ENCODE measurements around the gene ORMDL3.

ORMDL3 gene

DNA sequence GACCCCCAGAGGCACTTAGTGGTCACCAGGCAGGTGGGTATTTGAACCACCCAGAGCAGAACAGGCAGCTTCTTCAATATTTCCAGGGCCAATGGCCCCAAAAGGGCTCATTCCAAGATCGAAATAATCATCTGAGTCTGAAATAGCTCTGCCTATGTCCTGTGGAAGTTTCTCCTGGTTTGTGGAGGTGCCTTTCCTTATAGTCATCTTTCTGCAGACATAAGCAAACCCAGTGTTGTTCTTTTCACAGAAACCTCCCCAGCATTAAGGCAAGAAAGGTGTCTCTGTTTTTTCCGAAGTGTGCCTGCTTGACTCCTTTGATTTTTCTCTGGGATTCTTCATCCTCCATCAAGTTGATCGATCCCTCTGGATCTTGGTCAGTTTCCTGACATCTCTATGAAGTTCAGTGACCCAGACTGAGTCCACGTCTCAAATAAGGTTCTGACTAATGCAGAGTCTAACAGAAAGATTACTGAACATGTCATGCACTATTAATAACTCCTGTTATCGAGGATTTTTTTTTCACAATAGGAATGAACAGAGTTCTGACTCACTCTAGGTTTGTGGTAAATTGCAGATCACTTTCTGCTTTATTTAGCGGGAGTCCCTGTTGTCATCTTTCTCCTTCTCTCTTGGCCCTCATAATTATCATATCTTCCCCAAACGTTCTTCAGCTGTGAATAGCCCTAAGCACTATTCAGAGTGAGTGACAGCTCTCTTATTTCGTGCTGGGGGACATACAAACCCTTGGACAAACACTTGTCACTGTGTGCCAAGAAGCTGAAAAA lies 1.7 kb upstream of the ORMDL3 start:
- Histone ChIP-seq H3K9me3 (ENCODE audit: control insufficient read depth, low read depth, low read length) (no peaks in the 10 kb centered on the region), H3K27me3 (ENCODE audit: control insufficient read depth, insufficient read depth, low read length) (no peaks in the 10 kb centered on the region), H3K36me3 (ENCODE audit: control insufficient read depth, low read depth, low read length) (peaks cover under 1% of the 10 kb centered on the region), H3K9ac (ENCODE audit: low read length) (no peak overlapping the region), H3K4me3 (ENCODE audit: low read length) (no peak overlapping the region), H3K4me1 (ENCODE audit: control insufficient read depth, low read depth, low read length) (peaks cover 14% of the 10 kb centered on the region), H3K27ac (ENCODE audit: low read length) (no peak overlapping the region)

GRCh38 chr17:39927929-39928857 lies 792 bp upstream of the ORMDL3 start:
- H3K9ac ChIP-seq (ENCODE audit: low read length): peak overlapping the region; percentile 60
- no peaks in the 10 kb centered on the region for H3K27me3 ChIP-seq (ENCODE audit: control insufficient read depth, insufficient read depth, low read length)
- no peaks in the 10 kb centered on the region for H3K9me3 ChIP-seq (ENCODE audit: control insufficient read depth, low read depth, low read length)
- peaks cover 10% of the 10 kb centered on the region for H3K4me1 ChIP-seq (ENCODE audit: control insufficient read depth, low read depth, low read length)
- H3K27ac ChIP-seq (ENCODE audit: low read length): peak overlapping the region; percentile 61
- peak overlapping the region; percentile 93 for H3K4me3 ChIP-seq (ENCODE audit: low read length)
- peaks cover 7% of the 10 kb centered on the region for H3K36me3 ChIP-seq (ENCODE audit: control insufficient read depth, low read depth, low read length)

GRCh38 chr17:39926588-39927100 lies 757 bp downstream of the ORMDL3 start:
- no peaks in the 10 kb centered on the region for H3K27me3 ChIP-seq (ENCODE audit: control insufficient read depth, insufficient read depth, low read length)
- H3K9ac ChIP-seq (ENCODE audit: low read length): peak overlapping the region; percentile 80
- H3K36me3 ChIP-seq (ENCODE audit: control insufficient read depth, low read depth, low read length): peaks cover 22% of the 10 kb centered on the region
- H3K9me3 ChIP-seq (ENCODE audit: control insufficient read depth, low read depth, low read length): no peaks in the 10 kb centered on the region
- H3K4me3 ChIP-seq (ENCODE audit: low read length): peak overlapping the region; percentile 93
- H3K4me1 ChIP-seq (ENCODE audit: control insufficient read depth, low read depth, low read length): peaks cover 10% of the 10 kb centered on the region
- peak overlapping the region; percentile 16 for H3K27ac ChIP-seq (ENCODE audit: low read length)

GRCh38 chr17:39926135-39926587 lies 1.2 kb downstream of the ORMDL3 start:
- H3K27me3 ChIP-seq (ENCODE audit: control insufficient read depth, insufficient read depth, low read length): no peaks in the 10 kb centered on the region
- peak overlapping the region; percentile 80 for H3K9ac ChIP-seq (ENCODE audit: low read length)
- H3K27ac ChIP-seq (ENCODE audit: low read length): no peak overlapping the region
- peak overlapping the region; percentile 93 for H3K4me3 ChIP-seq (ENCODE audit: low read length)
- no peaks in the 10 kb centered on the region for H3K9me3 ChIP-seq (ENCODE audit: control insufficient read depth, low read depth, low read length)
- H3K4me1 ChIP-seq (ENCODE audit: control insufficient read depth, low read depth, low read length): peaks cover 10% of the 10 kb centered on the region
- peaks cover 22% of the 10 kb centered on the region for H3K36me3 ChIP-seq (ENCODE audit: control insufficient read depth, low read depth, low read length)

GRCh38 chr17:39925282-39926134 lies 1.9 kb downstream of the ORMDL3 start:
- Histone ChIP-seq H3K27me3 (ENCODE audit: control insufficient read depth, insufficient read depth, low read length) (no peaks in the 10 kb centered on the region), H3K4me1 (ENCODE audit: control insufficient read depth, low read depth, low read length) (peaks cover 10% of the 10 kb centered on the region), H3K4me3 (ENCODE audit: low read length) (no peak overlapping the region), H3K9me3 (ENCODE audit: control insufficient read depth, low read depth, low read length) (no peaks in the 10 kb centered on the region), H3K36me3 (ENCODE audit: control insufficient read depth, low read depth, low read length) (peaks cover 22% of the 10 kb centered on the region), H3K9ac (ENCODE audit: low read length) (no peak overlapping the region), H3K27ac (ENCODE audit: low read length) (no peak overlapping the region)

DNA sequence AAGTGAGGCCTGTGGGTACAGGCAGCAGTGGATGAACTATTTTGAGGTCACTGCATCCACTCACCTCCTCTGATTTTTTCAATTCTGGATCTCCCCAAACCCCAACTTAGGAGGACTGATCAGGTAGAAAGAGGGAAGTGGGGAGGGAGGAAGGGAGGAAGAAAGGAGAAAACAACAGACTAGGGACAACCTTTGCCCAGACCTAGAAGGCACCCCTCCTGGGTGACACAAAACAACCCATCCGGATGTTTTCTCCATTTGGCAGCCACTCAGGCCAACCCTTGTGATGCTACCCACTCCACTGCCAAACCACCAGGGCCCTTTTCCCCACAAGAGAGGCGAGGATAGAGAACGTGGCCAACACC lies 2.7 kb downstream of the ORMDL3 start:
- Histone ChIP-seq H3K27ac (ENCODE audit: low read length) (no peak overlapping the region), H3K9ac (ENCODE audit: low read length) (no peak overlapping the region), H3K9me3 (ENCODE audit: control insufficient read depth, low read depth, low read length) (no peaks in the 10 kb centered on the region), H3K27me3 (ENCODE audit: control insufficient read depth, insufficient read depth, low read length) (no peaks in the 10 kb centered on the region), H3K4me3 (ENCODE audit: low read length) (no peak overlapping the region), H3K4me1 (ENCODE audit: control insufficient read depth, low read depth, low read length) (peaks cover 10% of the 10 kb centered on the region), H3K36me3 (ENCODE audit: control insufficient read depth, low read depth, low read length) (peaks cover 22% of the 10 kb centered on the region)

DNA sequence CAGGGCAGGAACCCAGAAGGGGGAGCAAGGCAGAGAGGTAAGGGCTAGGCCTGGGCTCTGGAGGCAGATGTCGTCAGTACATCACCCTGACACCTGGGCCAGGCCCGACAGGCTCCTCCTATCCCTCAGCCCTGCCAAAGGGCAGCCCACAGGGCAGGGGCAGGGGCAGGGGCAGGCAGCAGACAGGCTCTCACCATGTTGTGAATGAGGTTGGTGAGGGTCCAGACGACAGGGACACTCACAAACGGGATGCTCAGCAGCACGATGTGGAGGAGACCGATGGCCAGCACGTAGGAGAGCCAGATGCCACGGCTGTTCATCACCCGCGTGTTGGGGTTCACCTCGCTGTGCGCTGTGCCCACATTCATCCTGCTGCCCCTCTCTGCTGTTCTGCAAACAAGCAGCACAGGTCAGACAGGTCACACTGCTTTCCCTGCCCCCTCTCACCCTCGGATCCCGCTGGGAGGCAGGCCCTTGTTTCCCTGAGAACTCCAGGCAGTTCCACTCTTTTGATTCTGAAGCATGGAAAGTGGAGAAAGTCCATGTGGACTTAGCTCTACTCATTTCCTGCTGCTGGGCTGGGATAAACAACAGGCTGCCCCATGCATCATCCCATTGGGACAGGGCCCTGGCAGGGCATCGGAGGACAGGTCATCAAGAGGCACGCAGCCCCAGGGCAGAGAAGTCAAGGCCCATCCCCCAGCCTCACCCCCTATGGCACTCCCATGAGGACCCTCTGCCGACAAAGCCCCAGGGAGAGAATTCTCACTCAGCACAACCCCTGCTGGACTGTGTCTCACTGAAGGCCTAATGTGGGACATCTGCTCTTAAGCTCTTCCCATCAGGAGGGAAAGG lies 3.3 kb downstream of the ORMDL3 start:
- Histone ChIP-seq H3K9ac (ENCODE audit: low read length) (no peak overlapping the region), H3K36me3 (ENCODE audit: control insufficient read depth, low read depth, low read length) (peaks cover 22% of the 10 kb centered on the region), H3K4me3 (ENCODE audit: low read length) (no peak overlapping the region), H3K27me3 (ENCODE audit: control insufficient read depth, insufficient read depth, low read length) (no peaks in the 10 kb centered on the region), H3K27ac (ENCODE audit: low read length) (no peak overlapping the region), H3K4me1 (ENCODE audit: control insufficient read depth, low read depth, low read length) (peaks cover 10% of the 10 kb centered on the region), H3K9me3 (ENCODE audit: control insufficient read depth, low read depth, low read length) (no peaks in the 10 kb centered on the region)

DNA sequence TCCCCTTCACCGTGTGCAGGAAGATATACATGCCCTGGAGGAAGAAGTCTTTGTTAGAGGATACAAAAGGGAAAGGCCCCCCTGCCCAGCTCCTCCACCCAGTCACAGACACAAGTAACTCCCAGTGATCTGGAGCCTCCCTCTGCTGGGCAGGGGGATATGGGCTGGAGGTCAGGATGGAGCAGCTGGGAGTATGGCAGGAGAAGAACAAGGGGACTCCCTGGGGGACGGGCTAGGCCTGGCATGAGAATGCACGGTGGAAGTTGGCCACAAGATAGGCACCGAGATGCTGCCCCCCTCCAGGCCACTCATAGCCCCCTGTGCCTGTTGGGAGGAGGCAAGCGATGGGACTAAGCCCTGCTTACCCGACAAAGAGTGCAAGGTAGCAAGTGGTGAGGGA lies 4.2 kb downstream of the ORMDL3 start:
- Histone ChIP-seq H3K27me3 (ENCODE audit: control insufficient read depth, insufficient read depth, low read length) (no peaks in the 10 kb centered on the region), H3K9me3 (ENCODE audit: control insufficient read depth, low read depth, low read length) (no peaks in the 10 kb centered on the region), H3K27ac (ENCODE audit: low read length) (no peak overlapping the region), H3K36me3 (ENCODE audit: control insufficient read depth, low read depth, low read length) (peaks cover 22% of the 10 kb centered on the region), H3K4me3 (ENCODE audit: low read length) (no peak overlapping the region), H3K9ac (ENCODE audit: low read length) (no peak overlapping the region), H3K4me1 (ENCODE audit: control insufficient read depth, low read depth, low read length) (peaks cover 8% of the 10 kb centered on the region)

GRCh38 chr17:39922006-39922405 lies 5.4 kb downstream of the ORMDL3 start:
- no peaks in the 10 kb centered on the region for H3K9me3 ChIP-seq (ENCODE audit: control insufficient read depth, low read depth, low read length)
- no peaks in the 10 kb centered on the region for H3K27me3 ChIP-seq (ENCODE audit: control insufficient read depth, insufficient read depth, low read length)
- no peak overlapping the region for H3K27ac ChIP-seq (ENCODE audit: low read length)
- peaks cover 7% of the 10 kb centered on the region for H3K4me1 ChIP-seq (ENCODE audit: control insufficient read depth, low read depth, low read length)
- no peak overlapping the region for H3K4me3 ChIP-seq (ENCODE audit: low read length)
- H3K9ac ChIP-seq (ENCODE audit: low read length): no peak overlapping the region
- peaks cover 22% of the 10 kb centered on the region for H3K36me3 ChIP-seq (ENCODE audit: control insufficient read depth, low read depth, low read length)

- no peak overlapping the region for H3K27ac ChIP-seq (ENCODE audit: low read length)
- peaks cover 4% of the 10 kb centered on the region for H3K4me1 ChIP-seq (ENCODE audit: control insufficient read depth, low read depth, low read length)
- H3K9ac ChIP-seq (ENCODE audit: low read length): no peak overlapping the region
- H3K27me3 ChIP-seq (ENCODE audit: control insufficient read depth, insufficient read depth, low read length): no peaks in the 10 kb centered on the region
- peaks cover 22% of the 10 kb centered on the region for H3K36me3 ChIP-seq (ENCODE audit: control insufficient read depth, low read depth, low read length)
- H3K9me3 ChIP-seq (ENCODE audit: control insufficient read depth, low read depth, low read length): no peaks in the 10 kb centered on the region
- H3K4me3 ChIP-seq (ENCODE audit: low read length): no peak overlapping the region
Observed at GRCh38 chr17:39921323-39921722, 6.1 kb downstream of the ORMDL3 start.
